IMR-90 (cell line): Measurements from ENCODE around the gene IFIH1. TPM values are rescaled to one million over a fixed set of nuclear protein-coding genes. Genes with fewer than 3 reads are reported as not detected.

Experiments
- ATAC-seq: fragments of 200-7000 bp; cut with Tn5 transposase; 2 replicates; pipeline ENCODE4 v1.9.1; 2020; ENCODE audit warnings: low read depth, mild to moderate bottlenecking, moderate library complexity
- BruUV-seq: library from RNA; stranded (reverse); fragments of 400-500 nt; replicated peaks from 2 replicates; lab custom pipeline; 2021; lab: Mats Ljungman, UMichigan
- CTCF ChIA-PET: fragments of 300-600 bp; formaldehyde crosslinking; extraction: SDS; loops from one replicate; lab custom pipeline; 2021; ENCODE audit warnings: antibody characterized with exemption; lab: Yijun Ruan, JAX
- POLR2A ChIA-PET: fragments of 300-600 bp; sonication (Branson Sonifier 250); formaldehyde crosslinking; loops from one replicate; lab custom pipeline; 2022; ENCODE audit warnings: antibody characterized with exemption; ENCODE audit not compliant: unreplicated experiment; lab: Charles Lee
- DNase-seq: peaks from one replicate; pipeline ENCODE4 v3.0.0; 2013
- H2AFZ ChIP-seq: replicated peaks from 2 replicates; pipeline ENCODE3; 2013; ENCODE audit warnings: low read length, mild to moderate bottlenecking; ENCODE audit not compliant: poor library complexity
- H2AK5ac ChIP-seq: 2 replicates; pipeline ENCODE4 v1.6.1; 2013; ENCODE audit warnings: low read depth, low read length, inconsistent platforms
- H2AK9ac ChIP-seq: replicated peaks from 2 replicates; pipeline ENCODE3; 2013; ENCODE audit warnings: mild to moderate bottlenecking, low read depth, low read length, moderate library complexity; ENCODE audit not compliant: poor library complexity
- H2BK120ac ChIP-seq: 2 replicates; pipeline ENCODE4 v1.6.1; 2013; ENCODE audit warnings: low read depth, low read length, inconsistent platforms
- H2BK15ac ChIP-seq: 3 replicates; pipeline ENCODE4 v1.6.1; 2013; ENCODE audit warnings: low read depth, low read length, inconsistent platforms
- H2BK20ac ChIP-seq: 2 replicates; pipeline ENCODE4 v1.6.1; 2013; ENCODE audit warnings: low read depth, mild to moderate bottlenecking, inconsistent platforms, low read length, moderate library complexity
- H2BK5ac ChIP-seq: 2 replicates; pipeline ENCODE4 v1.6.1; 2013; ENCODE audit warnings: mild to moderate bottlenecking, low read depth, low read length, inconsistent platforms; ENCODE audit not compliant: poor library complexity, severe bottlenecking
- H3K14ac ChIP-seq: replicated peaks from 2 replicates; pipeline ENCODE4 v1.6.1; 2013; ENCODE audit warnings: low read depth, low read length, inconsistent platforms
- H3K18ac ChIP-seq: 2 replicates; pipeline ENCODE4 v1.6.1; 2013; ENCODE audit warnings: low read depth, low read length, control low read depth
- H3K23ac ChIP-seq: 2 replicates; pipeline ENCODE4 v1.6.1; 2013; ENCODE audit warnings: low read depth, low read length, inconsistent platforms
- H3K27ac ChIP-seq: 2 replicates; pipeline ENCODE4 v1.5.1; 2013; ENCODE audit warnings: mild to moderate bottlenecking, control low read depth, low read length; ENCODE audit not compliant: insufficient read depth
- H3K27me3 ChIP-seq: 2 replicates; pipeline ENCODE4 v1.6.1; 2013; ENCODE audit warnings: low read length; ENCODE audit not compliant: control insufficient read depth, insufficient read depth
- H3K36me3 ChIP-seq: 2 replicates; pipeline ENCODE4 v1.6.1; 2013; ENCODE audit warnings: low read length, mixed read lengths; ENCODE audit not compliant: control insufficient read depth, insufficient read depth
- H3K4ac ChIP-seq: 2 replicates; pipeline ENCODE4 v1.6.1; 2013; ENCODE audit warnings: low read depth, low read length, inconsistent platforms
- H3K4me1 ChIP-seq: 2 replicates; pipeline ENCODE4 v1.6.1; 2013; ENCODE audit warnings: low read length, mixed read lengths; ENCODE audit not compliant: control insufficient read depth, insufficient read depth
- H3K4me2 ChIP-seq: 2 replicates; pipeline ENCODE4 v1.6.1; 2013; ENCODE audit warnings: low read depth, mild to moderate bottlenecking, control low read depth, low read length, moderate library complexity
- H3K4me3 ChIP-seq: 2 replicates; pipeline ENCODE4 v1.5.1; 2013; ENCODE audit warnings: low read depth, mild to moderate bottlenecking, control low read depth, low read length, moderate library complexity; ENCODE audit not compliant: insufficient read depth
- H3K56ac ChIP-seq: 2 replicates; pipeline ENCODE4 v1.6.1; 2013; ENCODE audit warnings: low read length, inconsistent platforms; ENCODE audit not compliant: insufficient read depth; ENCODE audit errors: extremely low read depth
- H3K79me1 ChIP-seq, 2 experiments: 2 replicates each; pipeline ENCODE4 v1.6.1; 2013; ENCODE audit warnings: low read length in 2 of 2, inconsistent platforms in 1 of 2, low read depth in 1 of 2
- H3K9ac ChIP-seq: 2 replicates; pipeline ENCODE4 v1.6.1; 2013; ENCODE audit warnings: low read depth, low read length, control low read depth
- H3K9me1 ChIP-seq: 2 replicates; pipeline ENCODE4 v1.6.1; 2013; ENCODE audit warnings: low read length, inconsistent platforms; ENCODE audit not compliant: insufficient read depth
- H3K9me3 ChIP-seq: 2 replicates; pipeline ENCODE4 v1.6.1; 2013; ENCODE audit warnings: low read length; ENCODE audit not compliant: control insufficient read depth, insufficient read depth
- H4K20me1 ChIP-seq: 2 replicates; pipeline ENCODE4 v1.6.1; 2013; ENCODE audit warnings: low read length, inconsistent platforms; ENCODE audit not compliant: insufficient read depth
- H4K5ac ChIP-seq: 2 replicates; pipeline ENCODE4 v1.6.1; 2013; ENCODE audit warnings: mild to moderate bottlenecking, low read depth, low read length, control low read depth
- H4K8ac ChIP-seq, 2 experiments: 2 replicates each; pipeline ENCODE4 v1.6.1; 2013; ENCODE audit warnings: low read depth in 2 of 2, low read length in 2 of 2, control low read depth in 1 of 2, inconsistent platforms in 1 of 2
- H4K91ac ChIP-seq: 2 replicates; pipeline ENCODE4 v1.6.1; 2013; ENCODE audit warnings: low read depth, low read length, inconsistent platforms; ENCODE audit not compliant: insufficient read depth
- BHLHE40 ChIP-seq: fragments of 150-350 bp; IDR thresholded peaks from 2 replicates; pipeline ENCODE4 v1.6.1; 2016; ENCODE audit warnings: mild to moderate bottlenecking, low read depth, low read length
- CEBPB ChIP-seq: IDR thresholded peaks from 2 replicates; pipeline ENCODE4 v1.6.1; 2012; ENCODE audit warnings: low read depth, low read length, improper control_type of control experiment
- CHD1 ChIP-seq: IDR thresholded peaks from 2 replicates; pipeline ENCODE4 v1.6.1; 2012; ENCODE audit warnings: low read depth, low read length, improper control_type of control experiment
- FOS ChIP-seq: fragments of 150-350 bp; IDR thresholded peaks from 2 replicates; pipeline ENCODE4 v1.6.1; 2016; ENCODE audit warnings: low read depth, low read length
- MAFK ChIP-seq: IDR thresholded peaks from 2 replicates; pipeline ENCODE4 v1.6.1; 2012; ENCODE audit warnings: low read depth, low read length, improper control_type of control experiment
- MAZ ChIP-seq: IDR thresholded peaks from 2 replicates; pipeline ENCODE4 v1.6.1; 2012; ENCODE audit warnings: low read depth, mild to moderate bottlenecking, low read length, improper control_type of control experiment, moderate library complexity, borderline replicate concordance
- MXI1 ChIP-seq: IDR thresholded peaks from 2 replicates; pipeline ENCODE4 v1.6.1; 2012; ENCODE audit warnings: low read depth, mild to moderate bottlenecking, low read length, moderate library complexity, borderline replicate concordance
- POLR2A ChIP-seq: IDR thresholded peaks from 2 replicates; pipeline ENCODE4 v1.6.1; 2012; ENCODE audit warnings: mild to moderate bottlenecking, low read depth, low read length
- RAD21 ChIP-seq: IDR thresholded peaks from 2 replicates; pipeline ENCODE4 v1.6.1; 2012; ENCODE audit warnings: low read length, improper control_type of control experiment
- RCOR1 ChIP-seq: IDR thresholded peaks from 2 replicates; pipeline ENCODE4 v1.6.1; 2012; ENCODE audit warnings: mild to moderate bottlenecking, low read length, improper control_type of control experiment; ENCODE audit not compliant: insufficient replicate concordance
- RFX5 ChIP-seq: IDR thresholded peaks from 2 replicates; pipeline ENCODE4 v1.8.0; 2012; ENCODE audit warnings: low read depth, mild to moderate bottlenecking, low read length, moderate library complexity
- SMC3 ChIP-seq: fragments of 150-350 bp; IDR thresholded peaks from 2 replicates; pipeline ENCODE4 v1.6.1; 2016; ENCODE audit warnings: low read depth, mild to moderate bottlenecking, antibody characterized with exemption, low read length, moderate library complexity
- WGBS, 2 experiments: methylation state at CpG; one replicate each; pipeline versions ENCODE4 v1.1.5 to v1.1.7; 2013; ENCODE audit warnings: missing lambda C conversion rate in 2 of 2; ENCODE audit not compliant: insufficient read length in 1 of 2; ENCODE audit errors: extremely low coverage in 2 of 2; 5-methylcytosine and 5-hydroxymethylcytosine counted together
- dilution Hi-C: fragments of 300-500 bp; cut with HindIII; formaldehyde crosslinking; loops from one replicate; pipeline ENCODE4 v1.14.3; 2018; ENCODE audit warnings: low sequenced_read_pairs; ENCODE audit not compliant: unreplicated experiment
- in situ Hi-C: fragments of 300-500 bp; cut with MboI; formaldehyde crosslinking; loops from 3 replicates; pipeline ENCODE4 v1.14.3; 2019; ENCODE audit warnings: low sequenced_read_pairs, inconsistent platforms, mixed read lengths
- intact Hi-C: fragments of 100-400 bp; cut with micrococcal nuclease; formaldehyde crosslinking; loops from 2 replicates; pipeline ENCODE4 v1.10.0; 2022
- polyA plus RNA-seq, 3 experiments: library from polyadenylated mRNA; depleted of rRNA; stranded (reverse); fragments of >200 nt; gene quantifications; 2 replicates each; pipeline ENCODE4 v1.2.3, GENCODE V29; 2012; ENCODE audit warnings: low replicate concordance in 1 of 3
- total RNA-seq: library from RNA; depleted of rRNA; stranded (reverse); fragments of >200 nt; gene quantifications from 2 replicates; pipeline ENCODE4 v1.2.3, GENCODE V29; 2012
- TF ChIP-seq, protein P1 (sequence below): conservative IDR thresholded peaks from 2 replicates; pipeline ENCODE4 v1.5.1; 2012; ENCODE audit warnings: mild to moderate bottlenecking, low read depth, low read length, improper control_type of control experiment
- TF ChIP-seq, protein P2 (sequence below): fragments of 150-350 bp; IDR thresholded peaks from 2 replicates; pipeline ENCODE4 v1.6.1; 2016; ENCODE audit warnings: low read depth, mild to moderate bottlenecking, low read length, moderate library complexity, borderline replicate concordance
- TF ChIP-seq, protein P3 (sequence below): fragments of 150-350 bp; IDR thresholded peaks from 2 replicates; pipeline ENCODE4 v1.6.1; 2017; ENCODE audit warnings: mild to moderate bottlenecking, antibody characterized with exemption, low read length, low read depth

The IFIH1 gene
- total and polyA plus RNA-seq, 2 of the 4 experiments (the other 2 are of a cell fraction) = 1.3 to 1.4 TPM

DNA sequence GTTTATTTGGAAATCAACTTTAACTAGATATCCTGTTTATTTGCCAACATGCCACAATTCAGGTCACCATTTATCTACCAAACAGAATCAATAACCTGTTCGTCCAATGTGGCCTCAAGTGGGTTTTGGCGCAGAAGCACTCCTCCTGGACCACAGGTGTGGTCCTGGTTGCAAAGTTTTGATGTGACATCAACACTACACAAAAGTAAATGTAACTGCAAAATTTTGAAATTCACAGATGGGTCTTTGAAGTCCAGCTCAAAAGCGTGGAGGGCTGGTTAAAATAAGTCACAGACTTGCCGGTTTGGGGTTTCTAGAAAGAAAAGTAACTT lies 25.0 kb upstream of the IFIH1 start:
- no peak overlapping the region for H2AK5ac ChIP-seq
- H2BK20ac ChIP-seq = no peak overlapping the region
- in situ Hi-C loops = no loop called here
- no peaks in the 10 kb centered on the region for H4K20me1 ChIP-seq
- no peak overlapping the region for H3K56ac ChIP-seq
- H3K4me1 ChIP-seq = no peaks in the 10 kb centered on the region
- no peaks in the 10 kb centered on the region for H3K9me3 ChIP-seq
- no peak for DNase-seq
- peak overlapping the region; percentile 67 to 76; a peak in 3 of 4 replicates for H4K8ac ChIP-seq
- POLR2A ChIA-PET = no interaction called here
- no peaks in the 10 kb centered on the region for H3K27me3 ChIP-seq
- 47% methylated on average over 2 of the region's 4 CpGs; no CpG with 5 or more reads in 1 of the 2 experiments for WGBS, 2 experiments
- no peak overlapping the region for H4K5ac ChIP-seq
- no peaks in the 10 kb centered on the region for H3K36me3 ChIP-seq
- dilution Hi-C loops = no loop called here
- no peak overlapping the region for H2BK15ac ChIP-seq
- H3K4me2 ChIP-seq = peak overlapping the region; percentile 81
- CTCF ChIA-PET = no interaction called here
- intact Hi-C loops = no loop called here
- no peak overlapping the region for H2BK120ac ChIP-seq
- H4K91ac ChIP-seq = no peak overlapping the region
- H3K79me1 ChIP-seq = no peaks in the 10 kb centered on the region
- no peak overlapping the region for H2AK9ac ChIP-seq
- H3K14ac ChIP-seq = no peak overlapping the region
- H3K9ac ChIP-seq = no peak overlapping the region
- H2BK5ac ChIP-seq = no peak overlapping the region
- H3K27ac ChIP-seq = no peak overlapping the region
- H3K18ac ChIP-seq = no peak overlapping the region
- H3K9me1 ChIP-seq = no peaks in the 10 kb centered on the region
- H3K23ac ChIP-seq = no peak overlapping the region
- peak overlapping the region; percentile 94 for H2AFZ ChIP-seq
- no TSS peak for BruUV-seq
- H3K4me3 ChIP-seq = peak overlapping the region; percentile 21; the same call in 1 of the 2 replicates
- TF ChIP-seq RCOR1 = no peak
- TF ChIP-seq CEBPB = no peak
- TF ChIP-seq MAFK = no peak
- TF ChIP-seq MXI1 = no peak
- no peak for TF ChIP-seq RAD21
- TF ChIP-seq FOS = no peak
- no peak for TF ChIP-seq BHLHE40
- TF ChIP-seq MAZ = no peak
- no peak for TF ChIP-seq SMC3
- TF ChIP-seq POLR2A = no peak
- TF ChIP-seq, protein P1, sequence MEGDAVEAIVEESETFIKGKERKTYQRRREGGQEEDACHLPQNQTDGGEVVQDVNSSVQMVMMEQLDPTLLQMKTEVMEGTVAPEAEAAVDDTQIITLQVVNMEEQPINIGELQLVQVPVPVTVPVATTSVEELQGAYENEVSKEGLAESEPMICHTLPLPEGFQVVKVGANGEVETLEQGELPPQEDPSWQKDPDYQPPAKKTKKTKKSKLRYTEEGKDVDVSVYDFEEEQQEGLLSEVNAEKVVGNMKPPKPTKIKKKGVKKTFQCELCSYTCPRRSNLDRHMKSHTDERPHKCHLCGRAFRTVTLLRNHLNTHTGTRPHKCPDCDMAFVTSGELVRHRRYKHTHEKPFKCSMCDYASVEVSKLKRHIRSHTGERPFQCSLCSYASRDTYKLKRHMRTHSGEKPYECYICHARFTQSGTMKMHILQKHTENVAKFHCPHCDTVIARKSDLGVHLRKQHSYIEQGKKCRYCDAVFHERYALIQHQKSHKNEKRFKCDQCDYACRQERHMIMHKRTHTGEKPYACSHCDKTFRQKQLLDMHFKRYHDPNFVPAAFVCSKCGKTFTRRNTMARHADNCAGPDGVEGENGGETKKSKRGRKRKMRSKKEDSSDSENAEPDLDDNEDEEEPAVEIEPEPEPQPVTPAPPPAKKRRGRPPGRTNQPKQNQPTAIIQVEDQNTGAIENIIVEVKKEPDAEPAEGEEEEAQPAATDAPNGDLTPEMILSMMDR = no peak
- no peak for TF ChIP-seq CHD1
- TF ChIP-seq, protein P2, sequence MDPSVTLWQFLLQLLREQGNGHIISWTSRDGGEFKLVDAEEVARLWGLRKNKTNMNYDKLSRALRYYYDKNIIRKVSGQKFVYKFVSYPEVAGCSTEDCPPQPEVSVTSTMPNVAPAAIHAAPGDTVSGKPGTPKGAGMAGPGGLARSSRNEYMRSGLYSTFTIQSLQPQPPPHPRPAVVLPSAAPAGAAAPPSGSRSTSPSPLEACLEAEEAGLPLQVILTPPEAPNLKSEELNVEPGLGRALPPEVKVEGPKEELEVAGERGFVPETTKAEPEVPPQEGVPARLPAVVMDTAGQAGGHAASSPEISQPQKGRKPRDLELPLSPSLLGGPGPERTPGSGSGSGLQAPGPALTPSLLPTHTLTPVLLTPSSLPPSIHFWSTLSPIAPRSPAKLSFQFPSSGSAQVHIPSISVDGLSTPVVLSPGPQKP = no peak
- TF ChIP-seq, protein P3, sequence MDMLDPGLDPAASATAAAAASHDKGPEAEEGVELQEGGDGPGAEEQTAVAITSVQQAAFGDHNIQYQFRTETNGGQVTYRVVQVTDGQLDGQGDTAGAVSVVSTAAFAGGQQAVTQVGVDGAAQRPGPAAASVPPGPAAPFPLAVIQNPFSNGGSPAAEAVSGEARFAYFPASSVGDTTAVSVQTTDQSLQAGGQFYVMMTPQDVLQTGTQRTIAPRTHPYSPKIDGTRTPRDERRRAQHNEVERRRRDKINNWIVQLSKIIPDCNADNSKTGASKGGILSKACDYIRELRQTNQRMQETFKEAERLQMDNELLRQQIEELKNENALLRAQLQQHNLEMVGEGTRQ = no peak
- no peak for TF ChIP-seq RFX5
- ATAC-seq = no peak
- H3K4ac ChIP-seq = no peak overlapping the region
